WI38 (cell line): ENCODE results near the gene ST6GALNAC5.

ENCODE experiments used
- H3K4me3 ChIP-seq: 2 replicates; pipeline ENCODE4 v1.5.1; 2011; ENCODE audit warnings: low read depth, mild to moderate bottlenecking, control low read depth, low read length
- TF ChIP-seq, protein P1 (sequence below): IDR thresholded peaks from 2 replicates; pipeline ENCODE4 v1.5.1; 2012; ENCODE audit warnings: low read depth, mild to moderate bottlenecking, control low read depth, low read length

ST6GALNAC5 gene

DNA sequence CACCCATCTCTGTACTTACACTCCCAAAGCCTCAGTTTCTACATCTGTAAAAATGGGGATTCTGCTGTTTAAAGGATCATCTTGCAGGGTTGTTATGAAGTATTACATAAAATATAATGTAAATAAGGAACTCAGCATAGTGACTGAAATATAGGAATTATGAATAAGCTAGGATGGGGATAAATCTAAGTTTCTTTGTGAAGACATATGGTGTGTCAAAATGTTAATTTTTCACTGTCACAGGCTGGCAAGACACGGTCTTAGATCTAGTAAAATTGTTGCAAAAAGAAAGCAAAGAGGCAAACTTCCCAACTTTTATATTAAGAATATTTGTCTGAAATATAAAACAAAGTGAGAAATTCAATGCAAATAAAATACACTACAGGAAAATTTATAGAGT lies 42.0 kb downstream of the ST6GALNAC5 start:
- TF ChIP-seq, protein P1, sequence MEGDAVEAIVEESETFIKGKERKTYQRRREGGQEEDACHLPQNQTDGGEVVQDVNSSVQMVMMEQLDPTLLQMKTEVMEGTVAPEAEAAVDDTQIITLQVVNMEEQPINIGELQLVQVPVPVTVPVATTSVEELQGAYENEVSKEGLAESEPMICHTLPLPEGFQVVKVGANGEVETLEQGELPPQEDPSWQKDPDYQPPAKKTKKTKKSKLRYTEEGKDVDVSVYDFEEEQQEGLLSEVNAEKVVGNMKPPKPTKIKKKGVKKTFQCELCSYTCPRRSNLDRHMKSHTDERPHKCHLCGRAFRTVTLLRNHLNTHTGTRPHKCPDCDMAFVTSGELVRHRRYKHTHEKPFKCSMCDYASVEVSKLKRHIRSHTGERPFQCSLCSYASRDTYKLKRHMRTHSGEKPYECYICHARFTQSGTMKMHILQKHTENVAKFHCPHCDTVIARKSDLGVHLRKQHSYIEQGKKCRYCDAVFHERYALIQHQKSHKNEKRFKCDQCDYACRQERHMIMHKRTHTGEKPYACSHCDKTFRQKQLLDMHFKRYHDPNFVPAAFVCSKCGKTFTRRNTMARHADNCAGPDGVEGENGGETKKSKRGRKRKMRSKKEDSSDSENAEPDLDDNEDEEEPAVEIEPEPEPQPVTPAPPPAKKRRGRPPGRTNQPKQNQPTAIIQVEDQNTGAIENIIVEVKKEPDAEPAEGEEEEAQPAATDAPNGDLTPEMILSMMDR = no peak
- H3K4me3 ChIP-seq = no peak overlapping the region

DNA sequence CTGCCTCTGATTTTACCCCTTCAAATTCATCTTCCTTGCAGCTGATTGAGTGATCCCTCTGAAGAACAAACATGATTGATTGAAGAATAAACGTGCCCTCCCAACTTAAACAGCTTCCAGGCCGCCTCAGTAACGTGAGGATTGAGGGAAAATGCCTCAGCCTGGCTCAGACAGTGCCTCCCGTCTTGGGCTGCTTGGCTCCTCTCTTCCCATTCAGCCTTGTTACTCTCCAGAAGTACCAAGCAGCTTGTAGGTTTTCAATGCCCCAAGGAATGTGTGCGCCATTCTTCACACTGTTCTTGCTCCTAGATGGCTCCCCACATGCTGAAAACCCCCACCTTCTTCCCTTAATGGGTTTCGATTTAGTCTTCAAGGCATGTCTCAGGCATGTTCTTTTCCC lies 51.8 kb downstream of the ST6GALNAC5 start:
- no peak overlapping the region for H3K4me3 ChIP-seq
- TF ChIP-seq, protein P1 = no peak

DNA sequence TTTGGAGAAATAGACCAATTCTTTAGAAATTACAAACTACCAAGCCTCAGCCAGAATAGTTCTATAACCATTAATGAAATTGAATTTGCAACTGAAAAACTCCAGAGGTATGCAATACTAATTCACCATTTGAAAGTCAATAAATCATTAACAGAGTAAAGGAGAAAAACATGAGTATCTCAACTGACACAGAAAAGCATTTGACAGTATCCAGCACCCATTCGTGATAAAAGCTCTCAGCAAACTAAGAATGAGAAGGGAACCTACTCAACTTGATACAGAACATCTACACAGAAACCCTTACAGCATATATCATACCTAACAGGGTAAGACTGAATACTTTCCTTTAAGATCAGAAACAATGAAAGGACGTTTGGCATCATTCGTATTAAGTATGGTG lies 54.3 kb downstream of the ST6GALNAC5 start:
- no peak overlapping the region for H3K4me3 ChIP-seq
- TF ChIP-seq, protein P1 = no peak

DNA sequence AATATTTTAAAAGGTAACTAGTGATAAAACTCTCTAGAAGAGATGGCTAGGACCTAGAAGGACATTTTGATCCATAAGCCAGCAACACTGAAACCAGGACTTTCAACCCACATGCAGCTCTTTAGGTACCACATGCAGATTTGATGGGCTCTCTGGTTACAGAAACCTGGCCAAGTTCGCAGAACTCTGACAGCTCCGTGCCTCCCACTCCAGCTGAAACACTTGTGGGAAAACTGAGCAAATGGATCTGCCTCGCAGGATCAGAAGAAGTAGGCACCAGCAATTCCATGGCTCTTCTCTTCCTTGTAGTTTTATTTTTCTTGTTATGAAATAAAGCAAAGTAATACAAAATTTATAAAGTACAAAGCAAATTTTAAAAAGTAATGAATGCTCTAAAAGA lies 58.5 kb downstream of the ST6GALNAC5 start:
- no peak overlapping the region for H3K4me3 ChIP-seq
- TF ChIP-seq, protein P1 = no peak

DNA sequence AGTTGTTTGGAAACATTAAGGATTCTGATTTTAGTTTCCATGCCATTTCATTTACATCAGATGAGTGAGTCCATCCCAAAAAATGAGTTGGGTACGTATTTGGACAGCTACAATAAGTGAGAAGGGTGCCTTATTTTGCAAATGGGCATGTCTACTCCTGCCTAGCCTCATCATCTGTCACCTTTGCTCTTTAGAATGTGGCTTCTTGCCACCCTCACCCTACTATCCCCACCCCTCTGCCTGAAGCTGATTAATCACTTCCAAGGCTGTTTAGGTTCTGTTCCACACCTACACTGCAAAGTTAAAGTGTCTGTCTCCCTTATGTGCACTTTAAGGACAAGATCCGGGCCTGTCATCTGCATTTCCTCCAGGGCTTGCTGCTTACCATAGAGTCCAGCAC lies 61.2 kb downstream of the ST6GALNAC5 start:
- H3K4me3 ChIP-seq = no peak overlapping the region
- TF ChIP-seq, protein P1 = no peak

DNA sequence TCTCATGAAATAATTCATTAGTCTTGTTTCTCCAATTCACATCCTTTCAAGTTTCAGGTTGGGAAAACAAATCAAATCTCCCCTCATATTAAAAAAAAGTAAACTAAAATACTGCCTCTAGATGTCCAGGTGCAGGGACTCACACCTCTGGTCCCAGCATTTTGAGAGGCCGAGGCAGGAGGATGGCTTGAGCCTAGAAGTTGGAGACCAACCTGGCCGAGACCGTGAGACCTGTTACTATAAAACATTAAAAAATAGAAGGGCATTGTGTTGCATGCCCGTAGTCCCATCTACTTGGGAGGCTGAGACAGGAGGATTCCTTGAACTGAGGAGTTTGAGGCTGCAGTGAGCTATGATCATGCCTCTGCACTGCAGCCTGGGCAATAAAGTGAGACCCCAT lies 61.9 kb downstream of the ST6GALNAC5 start:
- no peak overlapping the region for H3K4me3 ChIP-seq
- TF ChIP-seq, protein P1 = no peak

DNA sequence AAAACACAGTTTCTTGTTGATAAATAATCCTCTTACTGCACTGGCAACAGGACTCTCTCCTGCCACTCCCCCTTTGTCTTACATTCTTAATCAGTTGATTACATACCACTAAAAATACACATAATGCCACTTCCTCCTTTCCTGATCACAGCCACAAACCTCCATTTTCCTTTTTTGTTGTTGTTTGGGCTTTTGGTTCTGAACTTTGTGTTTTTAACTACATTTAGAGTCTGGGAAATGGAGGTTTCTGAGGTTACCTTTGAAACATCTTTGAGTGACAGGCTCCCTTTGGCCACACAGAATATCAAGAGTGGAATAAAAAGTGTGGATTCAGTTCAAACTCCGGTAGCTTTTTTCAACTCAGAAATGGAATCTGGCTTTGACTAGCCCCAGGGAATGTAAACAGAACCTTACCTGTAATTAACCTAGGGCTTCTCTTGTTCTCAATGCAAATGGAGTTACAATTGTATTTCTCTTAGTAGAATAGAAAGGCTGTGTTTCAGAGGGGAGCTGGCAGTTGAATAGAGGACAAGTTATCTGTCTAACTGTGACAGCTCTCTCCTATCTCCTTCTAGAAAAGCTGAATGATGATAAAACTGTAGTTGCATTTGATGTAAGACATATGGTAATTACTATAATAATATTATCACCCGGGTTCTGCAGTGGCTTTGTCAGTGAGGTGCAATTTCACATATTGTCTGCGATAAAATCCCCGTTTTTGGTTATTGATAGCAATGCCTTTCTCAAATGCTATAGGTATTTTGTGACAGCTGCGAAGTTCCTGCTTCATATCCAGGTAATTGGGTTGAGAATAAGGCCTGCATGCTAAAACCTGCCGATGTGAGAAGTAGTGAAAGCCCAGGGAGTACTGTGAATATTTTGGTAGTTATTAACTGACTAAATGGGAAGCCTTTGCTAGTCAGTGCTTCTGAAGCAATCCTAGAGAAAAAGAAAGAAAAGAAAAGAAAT lies 66.9 kb downstream of the ST6GALNAC5 start:
- H3K4me3 ChIP-seq = no peak overlapping the region
- TF ChIP-seq, protein P1 = no peak
